Measurements from ENCODE around the gene CLIC6.

The CLIC6 gene

GRCh38 chr21:34726627-34727337 lies 58.0 kb downstream of the CLIC6 start:
- no peak for DNase-seq (ENCODE audit: low spot score)
- in situ Hi-C loops (cut with MboI; ENCODE audit: low pct_unique_long_range_greater_than_20kb, low sequenced_read_pairs, unreplicated experiment): loop anchor here (25.0 kb wide), 3 partner anchors 686 to 1286 kb away; no protein-coding TSS in a partner anchor
- no peak for TF ChIP-seq CTCF (IDR thresholded peaks at IDR 0.05; ENCODE audit: extremely low read depth, insufficient read depth, missing control alignments)

GRCh38 chr21:34728479-34728878 lies 59.7 kb downstream of the CLIC6 start:
- no peak for DNase-seq (ENCODE audit: low spot score)
- in situ Hi-C loops (cut with MboI; ENCODE audit: low pct_unique_long_range_greater_than_20kb, low sequenced_read_pairs, unreplicated experiment): loop anchor here (25.0 kb wide), 3 partner anchors 684 to 1284 kb away; no protein-coding TSS in a partner anchor
- TF ChIP-seq CTCF (IDR thresholded peaks at IDR 0.05; ENCODE audit: extremely low read depth, insufficient read depth, missing control alignments): no peak

GRCh38 chr21:34730194-34730593 lies 61.4 kb downstream of the CLIC6 start:
- DNase-seq (ENCODE audit: low spot score): no peak
- TF ChIP-seq CTCF (IDR thresholded peaks at IDR 0.05; ENCODE audit: extremely low read depth, insufficient read depth, missing control alignments): no peak
- in situ Hi-C loops (cut with MboI; ENCODE audit: low pct_unique_long_range_greater_than_20kb, low sequenced_read_pairs, unreplicated experiment): loop anchor here (25.0 kb wide), 3 partner anchors 682 to 1282 kb away; no protein-coding TSS in a partner anchor

GRCh38 chr21:34730756-34731445 lies 62.1 kb downstream of the CLIC6 start:
- in situ Hi-C loops (cut with MboI; ENCODE audit: low pct_unique_long_range_greater_than_20kb, low sequenced_read_pairs, unreplicated experiment): loop anchor here (25.0 kb wide), 3 partner anchors 681 to 1281 kb away; no protein-coding TSS in a partner anchor
- no peak for TF ChIP-seq CTCF (IDR thresholded peaks at IDR 0.05; ENCODE audit: extremely low read depth, insufficient read depth, missing control alignments)
- DNase-seq (ENCODE audit: low spot score): no peak

- TF ChIP-seq CTCF (IDR thresholded peaks at IDR 0.05; ENCODE audit: extremely low read depth, insufficient read depth, missing control alignments): no peak
- no peak for DNase-seq (ENCODE audit: low spot score)
- in situ Hi-C loops (cut with MboI; ENCODE audit: low pct_unique_long_range_greater_than_20kb, low sequenced_read_pairs, unreplicated experiment): loop anchor here (25.0 kb wide), 3 partner anchors 680 to 1280 kb away; no protein-coding TSS in a partner anchor
Measured at GRCh38 chr21:34732388-34732821, 63.6 kb downstream of the CLIC6 start.

- DNase-seq (ENCODE audit: low spot score): no peak
- no peak for TF ChIP-seq CTCF (IDR thresholded peaks at IDR 0.05; ENCODE audit: extremely low read depth, insufficient read depth, missing control alignments)
- in situ Hi-C loops (cut with MboI; ENCODE audit: low pct_unique_long_range_greater_than_20kb, low sequenced_read_pairs, unreplicated experiment): loop anchor here (25.0 kb wide), 3 partner anchors 678 to 1278 kb away; no protein-coding TSS in a partner anchor
Measured at GRCh38 chr21:34733852-34734251, 65.1 kb downstream of the CLIC6 start.
